A549 (cell line): ENCODE data around the gene TMEM41B.

ENCODE experiments used
- CHD4 ChIP-seq: fragments of 200-600 bp; sonication (generic); IDR thresholded peaks from 2 replicates; pipeline ENCODE4 v1.6.1; 2016; ENCODE audit warnings: antibody characterized with exemption, mild to moderate bottlenecking, borderline replicate concordance
- CTCF ChIP-seq: fragments of >200 bp; sonication (Bioruptor Twin); formaldehyde crosslinking; IDR thresholded peaks from 3 replicates; pipeline ENCODE4 v1.5.1; 2016
- EHMT2 ChIP-seq: fragments of 200-600 bp; sonication (generic); IDR thresholded peaks from 2 replicates; pipeline ENCODE4 v1.6.1; 2016; ENCODE audit warnings: antibody characterized with exemption, low read depth, mild to moderate bottlenecking, moderate library complexity
- EP300 ChIP-seq, 2 experiments: fragments of >200 bp; sonication (Bioruptor Twin); formaldehyde crosslinking; IDR thresholded peaks; 2 replicates in 1 of 2; 3 replicates in 1 of 2; pipeline ENCODE4 v1.6.1; 2016 to 2017
- ESRRA ChIP-seq: fragments of 150-350 bp; IDR thresholded peaks from 2 replicates; pipeline ENCODE4 v1.6.1; 2014; ENCODE audit warnings: mild to moderate bottlenecking, low read length, borderline replicate concordance
- JUN ChIP-seq, 2 experiments: fragments of >200 bp; sonication (Bioruptor Twin); formaldehyde crosslinking; IDR thresholded peaks; 2 replicates in 1 of 2; 3 replicates in 1 of 2; pipeline ENCODE4 v1.6.1; 2016 to 2017
- POLR2A ChIP-seq: IDR thresholded peaks from 2 replicates; pipeline ENCODE4 v1.6.1; 2012; ENCODE audit warnings: mild to moderate bottlenecking, low read length
- RFX5 ChIP-seq: fragments of 450-650 bp; IDR thresholded peaks from 2 replicates; pipeline ENCODE4 v1.7.1; 2014; ENCODE audit warnings: antibody characterized with exemption, mild to moderate bottlenecking, moderate library complexity
- TF ChIP-seq, protein P1 (sequence below): fragments of 200-600 bp; sonication (generic); IDR thresholded peaks from 2 replicates; pipeline ENCODE4 v1.6.1; 2016; ENCODE audit warnings: antibody characterized with exemption, mild to moderate bottlenecking, moderate library complexity

GRCh38 chr11:9316334-9316733 lies 1.9 kb upstream of the TMEM41B start:
- TF ChIP-seq POLR2A (no peak), EHMT2 (no peak), CTCF (no peak), ESRRA (no peak), EP300 (IDR thresholded peaks at IDR 0.05) (no peak), RFX5 (no peak), JUN (IDR thresholded peaks at IDR 0.05) (no peak), CHD4 (no peak)
- TF ChIP-seq, protein P1, sequence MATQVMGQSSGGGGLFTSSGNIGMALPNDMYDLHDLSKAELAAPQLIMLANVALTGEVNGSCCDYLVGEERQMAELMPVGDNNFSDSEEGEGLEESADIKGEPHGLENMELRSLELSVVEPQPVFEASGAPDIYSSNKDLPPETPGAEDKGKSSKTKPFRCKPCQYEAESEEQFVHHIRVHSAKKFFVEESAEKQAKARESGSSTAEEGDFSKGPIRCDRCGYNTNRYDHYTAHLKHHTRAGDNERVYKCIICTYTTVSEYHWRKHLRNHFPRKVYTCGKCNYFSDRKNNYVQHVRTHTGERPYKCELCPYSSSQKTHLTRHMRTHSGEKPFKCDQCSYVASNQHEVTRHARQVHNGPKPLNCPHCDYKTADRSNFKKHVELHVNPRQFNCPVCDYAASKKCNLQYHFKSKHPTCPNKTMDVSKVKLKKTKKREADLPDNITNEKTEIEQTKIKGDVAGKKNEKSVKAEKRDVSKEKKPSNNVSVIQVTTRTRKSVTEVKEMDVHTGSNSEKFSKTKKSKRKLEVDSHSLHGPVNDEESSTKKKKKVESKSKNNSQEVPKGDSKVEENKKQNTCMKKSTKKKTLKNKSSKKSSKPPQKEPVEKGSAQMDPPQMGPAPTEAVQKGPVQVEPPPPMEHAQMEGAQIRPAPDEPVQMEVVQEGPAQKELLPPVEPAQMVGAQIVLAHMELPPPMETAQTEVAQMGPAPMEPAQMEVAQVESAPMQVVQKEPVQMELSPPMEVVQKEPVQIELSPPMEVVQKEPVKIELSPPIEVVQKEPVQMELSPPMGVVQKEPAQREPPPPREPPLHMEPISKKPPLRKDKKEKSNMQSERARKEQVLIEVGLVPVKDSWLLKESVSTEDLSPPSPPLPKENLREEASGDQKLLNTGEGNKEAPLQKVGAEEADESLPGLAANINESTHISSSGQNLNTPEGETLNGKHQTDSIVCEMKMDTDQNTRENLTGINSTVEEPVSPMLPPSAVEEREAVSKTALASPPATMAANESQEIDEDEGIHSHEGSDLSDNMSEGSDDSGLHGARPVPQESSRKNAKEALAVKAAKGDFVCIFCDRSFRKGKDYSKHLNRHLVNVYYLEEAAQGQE, result no peak
